ENCODE results near the gene KMT5B.

- TF ChIP-seq POLR2A (IDR thresholded peaks at IDR 0.05), result no peak
- no peak for TF ChIP-seq CTCF (IDR thresholded peaks at IDR 0.05 in 8 of 11, conservative IDR thresholded peaks at IDR 0.05 in 3 of 11)
- TF ChIP-seq POLR2AphosphoS5 (IDR thresholded peaks at IDR 0.05), result no peak
Measured at GRCh38 chr11:68159665-68160064, 53.4 kb downstream of the KMT5B start.
